HG03196 (cell line): ENCODE results near the gene SHROOM3.

Experiments
- ATAC-seq: cut with Tn5 transposase; IDR thresholded peaks from one replicate; pipeline ENCODE4 v1.9.1; 2021; ENCODE audit not compliant: unreplicated experiment

The SHROOM3 gene

DNA sequence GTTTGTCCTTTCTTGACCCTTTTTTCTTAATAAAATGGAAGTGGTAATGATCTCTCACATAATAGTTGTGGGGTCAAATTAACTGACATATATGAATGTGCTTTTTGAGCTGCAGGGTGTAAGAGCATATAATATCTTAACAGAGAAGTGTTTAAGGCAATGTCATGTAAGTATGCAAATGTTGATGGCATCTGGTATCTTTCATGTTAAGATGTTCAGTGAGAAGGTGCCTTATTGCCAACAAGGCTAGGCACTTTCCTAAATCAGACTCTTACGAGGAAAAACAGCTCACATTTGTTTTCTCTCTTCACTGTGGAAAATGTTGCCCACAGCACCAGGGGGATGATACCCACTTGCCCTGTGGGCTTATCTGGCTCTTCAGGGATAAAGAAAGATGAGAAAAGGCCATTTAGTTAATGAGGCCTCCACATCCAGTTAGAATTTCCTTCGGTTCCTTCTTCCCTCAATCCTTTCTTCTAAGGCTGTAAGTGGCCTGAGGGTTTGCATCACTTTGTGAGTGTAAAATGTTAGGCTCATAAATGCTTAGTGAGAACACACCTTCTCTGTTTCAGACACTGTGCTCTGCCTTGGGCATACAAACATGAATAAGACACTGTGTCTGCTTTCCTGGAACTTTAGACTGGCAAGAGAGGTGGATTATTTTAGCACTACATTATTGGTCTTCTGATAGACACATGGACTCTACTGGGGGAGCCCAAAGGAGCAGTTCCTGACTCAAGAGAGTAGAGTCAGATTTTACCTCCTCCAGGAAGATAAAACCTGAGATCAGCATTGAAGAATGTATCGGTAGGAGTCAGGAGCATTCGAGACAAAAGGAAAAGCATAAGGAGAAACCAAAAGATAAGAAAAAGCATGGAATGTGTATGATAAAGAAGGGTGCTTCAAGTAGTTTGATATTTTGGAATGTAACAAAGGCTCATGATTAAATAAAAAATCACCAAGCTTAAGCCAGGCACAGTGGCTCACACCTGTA is 327.4 kb downstream of the SHROOM3 start:
- no peak for ATAC-seq

DNA sequence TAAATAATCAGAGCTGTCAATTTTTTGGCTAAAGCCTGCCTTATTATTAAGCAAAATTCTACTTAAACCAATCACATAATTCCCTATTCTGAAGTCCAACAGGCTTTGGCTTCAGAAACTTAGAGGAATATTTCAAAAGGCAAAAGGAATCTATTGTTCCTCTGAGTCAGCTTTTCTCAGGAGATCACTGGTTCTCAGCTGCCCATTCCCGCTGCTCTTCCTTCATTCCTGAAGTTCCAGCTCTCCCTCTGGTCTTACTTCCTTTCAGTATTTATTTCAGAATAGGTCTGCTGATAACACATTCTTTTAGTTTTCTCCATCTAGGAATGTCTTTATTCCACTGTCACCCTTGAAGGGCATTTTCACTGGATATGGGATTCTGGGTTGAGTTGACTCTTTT is 329.2 kb downstream of the SHROOM3 start:
- ATAC-seq, result no peak

DNA sequence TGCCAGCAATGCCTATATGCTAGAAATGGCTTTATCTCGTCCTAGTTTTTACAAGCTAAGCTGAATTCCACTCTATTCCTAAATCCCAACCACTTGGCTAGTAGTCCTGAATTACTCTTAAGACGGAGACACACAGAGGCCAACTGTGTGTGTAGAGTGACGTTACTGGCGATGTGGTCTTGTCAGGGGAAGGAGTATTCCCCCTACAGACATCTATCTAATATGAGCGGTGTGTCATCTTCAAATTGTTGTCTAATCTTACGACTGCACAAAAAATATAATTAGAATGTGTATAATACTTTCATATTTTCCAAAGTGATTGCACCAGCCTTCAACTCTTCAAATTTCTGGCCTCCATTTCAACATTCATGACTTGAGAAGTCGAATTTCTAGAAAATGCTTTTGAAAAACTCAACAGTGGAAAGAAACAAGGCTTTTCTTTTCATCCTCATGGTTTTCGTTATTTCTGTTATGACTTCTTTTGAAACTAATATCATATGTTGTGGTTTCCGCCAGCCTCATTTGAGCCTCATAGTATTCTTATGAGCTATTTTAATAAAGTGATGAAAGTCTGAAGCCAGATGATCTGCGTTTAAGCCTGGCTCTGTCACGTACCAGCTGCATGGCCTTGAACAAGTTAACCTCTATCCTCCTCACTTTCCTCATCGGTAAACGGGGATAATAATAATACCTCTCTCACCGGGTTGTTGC is 330.6 kb downstream of the SHROOM3 start:
- ATAC-seq, result no peak

DNA sequence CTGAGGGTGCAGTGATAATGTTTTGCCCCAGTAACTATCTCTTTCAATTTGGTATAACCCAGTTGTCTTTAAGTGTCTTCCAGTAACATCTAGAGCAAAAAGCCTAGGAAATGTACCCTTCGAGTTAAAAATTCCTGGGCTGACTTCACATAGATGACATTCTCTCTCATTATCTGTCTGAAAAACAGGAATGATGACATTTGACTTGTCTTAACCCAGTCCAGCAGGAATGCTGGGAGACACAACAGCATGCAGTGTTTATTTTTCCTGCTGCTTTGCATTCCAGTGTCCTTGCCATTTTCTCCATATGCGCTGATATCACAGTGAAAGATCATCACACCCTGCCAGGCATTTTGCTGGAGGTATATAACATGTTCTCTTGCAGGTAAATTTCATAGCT is 333.0 kb downstream of the SHROOM3 start:
- ATAC-seq, result no peak

DNA sequence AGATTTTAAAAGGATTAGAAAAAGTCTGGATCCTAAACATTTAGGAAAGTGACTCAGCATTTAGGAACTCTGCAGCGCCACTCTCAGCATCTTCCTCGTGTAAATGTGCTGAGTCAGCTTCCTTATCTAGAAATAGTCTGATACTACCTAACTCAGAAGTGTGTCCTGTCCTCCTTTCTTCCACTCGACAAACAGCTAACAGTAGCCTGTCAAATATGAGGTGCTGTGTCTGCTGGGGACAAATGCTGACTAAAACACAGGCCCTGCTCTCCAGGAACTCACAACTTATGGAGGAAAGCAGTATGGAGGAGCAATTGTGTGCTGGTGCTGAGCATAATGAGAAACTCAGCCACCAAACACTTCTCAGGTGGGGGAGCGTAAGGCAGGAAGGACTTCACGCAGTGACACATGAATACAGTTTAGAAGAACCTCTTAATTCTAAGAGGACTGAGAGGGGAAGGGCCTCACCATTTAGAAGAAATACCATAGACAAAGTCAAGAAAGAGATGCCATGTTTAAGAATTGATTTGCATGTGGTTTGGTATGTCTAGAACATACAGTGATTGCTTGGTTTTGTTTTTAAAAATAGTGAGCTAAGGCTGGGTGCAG is 337.6 kb downstream of the SHROOM3 start:
- ATAC-seq, result no peak

DNA sequence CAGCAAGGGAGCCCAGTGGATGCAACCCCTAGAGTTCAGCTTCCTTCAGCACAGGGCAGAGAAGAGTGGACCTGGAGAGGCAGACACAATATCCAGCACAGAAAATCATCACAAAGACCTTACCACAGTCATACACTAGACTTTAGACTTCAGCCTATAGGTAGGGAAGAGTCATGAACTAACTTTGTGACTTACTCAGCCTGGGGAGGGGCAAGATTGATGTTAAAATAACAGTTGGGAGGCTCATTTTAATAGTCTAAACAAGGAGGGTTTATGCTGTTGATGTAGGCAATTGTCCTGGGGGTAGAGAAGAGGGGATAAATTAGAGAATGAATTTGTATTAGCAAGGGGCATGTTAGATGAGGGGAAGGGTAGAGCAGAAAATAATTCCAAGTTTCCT is 338.7 kb downstream of the SHROOM3 start:
- ATAC-seq, result no peak

DNA sequence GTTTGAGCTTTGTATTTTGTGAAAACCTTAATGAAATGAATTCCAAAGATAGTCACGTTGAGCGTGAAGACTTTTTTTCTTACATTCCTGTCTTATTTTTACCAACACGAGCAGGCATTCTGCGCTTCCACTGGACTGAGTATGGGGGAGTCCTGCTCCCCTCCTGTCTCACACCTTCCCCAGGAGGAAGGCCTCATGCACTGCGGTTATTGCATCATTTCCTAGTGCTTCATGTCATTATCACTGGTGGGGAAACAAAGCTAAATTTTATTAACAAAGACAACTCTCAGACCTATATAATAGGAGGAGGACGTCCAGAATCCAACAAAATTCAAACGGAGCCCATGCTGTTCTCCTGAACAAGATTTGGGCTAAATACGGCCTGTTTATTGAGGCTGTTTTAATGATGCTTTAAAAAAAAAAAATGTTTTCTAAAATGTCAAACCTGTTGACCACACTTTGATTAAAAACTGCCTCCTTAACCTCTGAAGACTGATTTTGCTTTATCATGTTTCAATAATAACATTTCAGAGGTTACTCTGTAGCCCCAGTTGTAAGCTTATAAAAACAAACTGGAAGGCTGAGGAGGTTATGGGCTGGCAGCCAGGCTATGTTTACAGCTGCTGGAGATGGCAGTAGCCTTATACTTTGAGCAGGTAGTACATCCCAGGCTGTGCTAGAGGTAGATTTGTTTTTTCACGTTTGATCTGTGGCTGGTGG is 344.9 kb downstream of the SHROOM3 start:
- no peak for ATAC-seq

DNA sequence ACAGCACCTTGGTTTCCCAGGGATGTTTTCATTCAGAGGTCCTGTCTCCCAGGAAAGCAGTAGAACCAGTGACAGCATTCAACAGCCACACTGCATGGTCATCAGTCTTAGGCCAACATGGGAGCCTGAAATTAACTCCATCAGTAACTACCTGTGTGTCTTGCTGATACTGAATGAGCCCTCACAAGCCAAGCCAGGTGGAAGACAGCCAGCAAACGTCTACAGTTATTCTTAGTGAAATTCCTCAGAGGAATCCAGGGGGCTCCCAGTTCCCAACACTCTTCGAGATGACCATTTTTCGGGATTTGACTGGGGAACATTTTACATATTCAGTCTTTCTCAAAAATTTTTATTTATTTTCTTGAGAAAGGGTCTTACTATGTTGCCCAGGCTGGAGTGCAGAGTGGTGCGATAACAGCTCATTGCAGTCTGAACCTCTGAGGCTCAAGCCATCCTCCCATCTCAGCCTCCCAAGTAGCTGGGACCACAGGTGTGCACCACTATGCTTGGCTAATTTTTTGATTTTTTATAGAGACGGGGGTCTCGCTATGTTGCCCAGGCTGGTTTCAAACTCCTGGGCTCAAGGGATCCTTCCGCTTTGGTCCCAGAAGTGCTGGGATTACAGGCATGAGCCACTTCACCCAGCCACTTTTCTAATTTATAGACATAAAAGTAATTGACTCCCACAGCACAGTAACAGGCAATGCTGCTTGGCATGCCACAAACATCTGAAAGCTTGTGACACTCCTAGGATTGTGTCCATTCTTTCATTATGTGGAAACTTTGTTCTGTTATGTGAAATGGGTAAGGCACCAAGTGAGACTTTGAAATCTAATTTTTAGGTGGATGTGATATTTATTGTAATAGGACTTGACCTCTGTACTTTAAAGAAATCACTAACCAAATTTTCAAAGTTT is 346.0 kb downstream of the SHROOM3 start:
- no peak for ATAC-seq

DNA sequence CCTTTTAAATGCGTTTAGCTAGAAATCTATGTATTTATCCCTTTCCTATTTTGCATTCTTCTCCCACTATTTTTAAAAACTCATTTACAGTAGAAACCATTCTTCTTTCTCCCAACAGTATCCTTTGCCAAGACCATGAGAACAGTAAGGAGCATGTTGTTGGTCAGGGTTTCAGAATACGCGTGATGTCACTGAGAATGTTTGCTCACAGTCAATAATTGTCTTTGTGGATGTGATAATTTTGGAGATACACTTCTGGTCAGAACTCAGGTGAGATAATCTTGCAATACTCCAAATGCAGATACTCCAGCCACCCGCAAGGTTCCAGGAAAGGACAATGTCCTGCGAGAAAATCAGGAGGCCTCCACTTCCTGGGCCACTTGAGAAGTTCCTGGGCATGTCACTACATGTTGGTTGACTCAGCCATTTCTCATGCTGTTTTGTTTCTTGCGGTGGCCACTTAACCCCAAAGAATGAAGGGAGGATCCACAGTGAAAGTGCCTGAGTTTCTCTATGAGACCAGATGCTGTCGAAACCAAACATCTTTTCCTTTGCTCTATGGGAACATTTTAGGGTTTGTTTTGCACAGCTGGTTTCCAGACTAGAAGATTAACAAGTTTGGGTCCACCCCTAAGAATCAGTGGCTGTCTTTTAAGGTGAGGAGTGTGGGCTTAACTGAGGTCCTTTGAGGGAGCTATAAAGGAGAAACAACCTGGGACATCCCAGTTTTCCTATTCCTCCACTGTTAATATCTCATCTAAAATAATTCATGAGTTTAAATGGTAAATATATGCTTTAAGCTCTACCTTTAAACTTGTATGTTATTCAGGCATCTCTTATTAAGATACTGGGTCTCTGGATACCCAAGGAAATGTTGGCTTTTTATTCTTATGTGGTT is 346.9 kb downstream of the SHROOM3 start:
- no peak for ATAC-seq

DNA sequence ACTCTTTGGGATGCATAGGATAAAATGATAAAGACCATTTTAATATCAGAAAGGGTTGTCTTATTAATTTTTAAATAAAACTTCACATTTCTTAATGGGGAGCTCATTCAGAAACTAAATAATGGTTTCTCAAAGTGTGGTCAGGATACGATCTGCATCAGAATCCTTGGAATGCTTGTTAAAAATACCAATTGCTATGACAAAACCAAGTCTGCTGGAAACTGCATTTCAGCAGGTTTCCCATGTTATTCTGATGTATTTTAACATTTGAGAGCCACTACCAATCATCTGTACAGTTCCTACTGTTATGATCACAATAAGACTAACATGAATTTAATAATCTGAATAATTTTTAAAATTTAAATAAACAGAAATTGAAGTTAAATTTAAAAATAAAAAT is 347.8 kb downstream of the SHROOM3 start:
- no peak for ATAC-seq

DNA sequence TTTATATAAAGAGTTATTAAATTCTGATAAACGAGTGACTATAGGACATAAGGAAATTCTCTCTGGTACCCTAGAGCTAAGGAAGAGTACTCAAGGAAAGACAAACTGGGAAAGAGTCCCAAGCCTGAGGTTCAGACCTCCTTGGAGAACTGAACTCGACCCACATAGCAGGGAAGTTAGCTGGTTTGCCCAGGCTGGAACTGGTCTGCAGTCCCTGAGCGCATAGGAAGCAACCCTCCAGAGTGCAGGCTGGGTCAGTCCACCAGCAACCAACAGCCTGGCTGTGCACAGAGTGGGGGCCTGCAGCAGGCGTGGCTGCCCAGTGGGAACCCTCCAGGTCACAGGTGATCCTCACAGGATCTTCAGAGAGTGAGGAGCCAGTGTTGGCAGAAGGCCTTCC is 348.8 kb downstream of the SHROOM3 start:
- no peak for ATAC-seq

DNA sequence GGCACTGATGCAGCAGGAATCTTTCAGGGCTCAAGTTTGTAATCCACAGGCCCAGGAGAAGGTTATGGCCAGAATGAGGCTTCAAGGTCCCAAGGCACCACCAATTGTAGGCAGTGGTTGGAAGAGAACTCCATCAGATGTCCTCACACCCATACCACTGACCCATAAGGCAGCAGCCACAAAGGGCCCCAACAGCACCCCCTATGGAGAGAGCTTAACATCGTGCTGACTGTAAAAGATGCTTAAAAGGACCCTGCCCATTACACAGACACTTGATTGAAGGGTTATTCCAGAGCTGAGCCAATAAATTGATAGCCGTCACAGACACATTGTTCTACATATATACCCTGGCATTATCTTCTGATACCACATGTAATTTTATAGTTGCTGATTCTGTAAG is 349.2 kb downstream of the SHROOM3 start:
- no peak for ATAC-seq

DNA sequence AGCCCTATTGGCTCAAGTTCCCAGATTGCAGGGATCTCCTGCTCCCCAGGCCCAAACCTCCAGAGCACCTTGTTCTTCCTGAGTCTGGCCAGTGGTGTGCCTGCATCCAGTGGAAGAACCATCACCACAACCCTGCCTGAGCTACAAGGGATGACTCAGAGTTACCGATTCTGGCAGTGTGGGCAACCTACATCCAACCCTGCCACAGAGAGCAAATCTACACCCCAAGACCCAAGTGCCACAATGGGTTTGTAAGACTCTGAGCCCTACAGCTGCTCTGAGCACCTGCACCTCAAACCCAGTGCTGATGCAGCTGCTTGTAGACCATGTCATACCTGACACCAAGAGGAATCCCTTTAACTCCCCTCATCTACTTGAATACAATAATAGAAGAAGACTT is 352.9 kb downstream of the SHROOM3 start:
- ATAC-seq, result no peak

DNA sequence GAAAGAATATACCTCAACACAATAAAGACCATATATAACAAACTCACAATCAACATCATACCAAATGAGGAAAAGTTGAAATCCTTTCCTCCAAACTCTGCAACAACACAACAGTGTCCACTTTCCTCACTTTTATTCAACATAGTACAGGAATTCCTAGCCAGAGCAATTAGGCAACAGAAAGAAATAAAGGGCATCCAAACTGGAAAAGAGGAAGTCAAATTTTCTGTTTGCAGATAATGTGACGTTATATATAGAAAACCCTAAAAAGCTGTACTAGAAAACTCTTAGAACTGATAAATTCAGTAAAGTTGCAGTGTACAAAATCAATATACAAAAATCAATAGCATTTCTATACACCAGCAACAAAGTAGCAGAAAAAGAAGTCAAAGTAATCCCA is 355.3 kb downstream of the SHROOM3 start:
- ATAC-seq, result no peak

DNA sequence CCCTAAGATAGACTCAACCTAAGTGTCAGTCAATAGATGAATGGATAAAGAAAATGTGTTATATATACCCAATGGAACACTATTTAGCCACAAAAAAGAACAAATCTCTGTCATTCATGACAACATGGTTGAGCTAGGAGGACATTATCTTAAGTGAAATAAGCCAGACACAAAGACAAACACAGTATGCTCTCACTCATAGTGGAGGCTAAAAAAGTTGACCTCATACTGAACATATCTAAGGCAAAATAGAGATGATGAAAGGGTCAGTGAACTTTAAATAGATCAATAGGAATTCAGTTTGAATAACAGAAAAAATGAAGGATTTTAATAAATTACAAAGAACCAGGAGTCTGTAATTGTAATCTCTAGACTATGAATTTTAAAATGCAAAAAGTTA is 356.4 kb downstream of the SHROOM3 start:
- ATAC-seq, result no peak

DNA sequence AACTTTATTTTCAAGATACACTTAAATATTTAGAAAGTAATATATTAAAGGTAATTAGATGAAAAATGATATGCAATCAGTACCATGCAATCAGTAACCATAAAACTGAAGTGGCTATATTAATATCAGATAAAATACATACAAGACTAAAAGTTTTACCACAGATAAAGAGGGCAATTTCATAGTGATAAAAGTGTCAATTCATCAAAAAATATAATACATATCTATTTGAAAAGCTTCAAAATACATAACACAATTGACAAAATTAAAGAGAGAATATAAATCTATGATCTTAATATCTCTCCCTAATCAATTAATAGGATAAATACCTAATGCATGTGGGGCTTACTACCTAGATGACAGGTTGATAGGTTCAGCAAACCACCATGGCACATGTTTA is 357.4 kb downstream of the SHROOM3 start:
- ATAC-seq, result no peak

DNA sequence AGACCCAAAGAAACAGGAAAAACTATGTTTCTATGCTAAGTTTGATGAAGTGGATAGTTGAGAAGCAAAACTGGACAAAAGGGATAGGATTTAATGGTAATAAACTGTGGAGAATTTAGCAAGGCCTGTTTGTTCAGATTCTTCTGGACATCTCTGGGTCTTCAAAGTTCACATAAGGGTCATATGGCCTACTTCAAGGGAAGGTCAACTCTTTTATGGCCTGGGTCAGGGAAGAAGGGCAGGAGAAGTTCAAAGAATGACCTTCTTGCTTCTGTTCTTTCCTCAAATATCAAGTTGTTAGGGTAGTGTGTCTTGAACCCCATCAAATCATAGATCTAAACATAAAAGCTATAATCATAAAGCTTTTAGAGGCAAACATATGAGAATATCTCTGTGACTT is 360.2 kb downstream of the SHROOM3 start:
- no peak for ATAC-seq

DNA sequence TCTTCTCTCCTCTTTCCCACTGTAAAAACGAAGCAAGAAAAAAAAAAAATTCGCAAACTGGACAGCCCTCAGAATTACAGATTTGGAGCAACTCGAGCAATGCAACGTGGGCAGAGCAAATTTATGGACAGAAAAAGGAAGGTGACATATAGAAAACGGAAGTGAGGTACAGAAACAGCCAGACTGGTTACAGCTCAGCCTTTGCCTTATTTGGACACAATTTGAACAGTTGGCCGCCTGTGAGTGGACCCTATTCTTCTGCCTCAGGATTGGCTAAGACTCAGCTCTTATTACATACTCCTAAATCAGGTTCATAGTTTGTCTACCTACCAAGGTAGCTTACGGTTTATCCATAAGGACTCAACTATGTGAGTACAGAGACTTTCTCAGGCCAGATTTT is 364.1 kb downstream of the SHROOM3 start:
- no peak for ATAC-seq

DNA sequence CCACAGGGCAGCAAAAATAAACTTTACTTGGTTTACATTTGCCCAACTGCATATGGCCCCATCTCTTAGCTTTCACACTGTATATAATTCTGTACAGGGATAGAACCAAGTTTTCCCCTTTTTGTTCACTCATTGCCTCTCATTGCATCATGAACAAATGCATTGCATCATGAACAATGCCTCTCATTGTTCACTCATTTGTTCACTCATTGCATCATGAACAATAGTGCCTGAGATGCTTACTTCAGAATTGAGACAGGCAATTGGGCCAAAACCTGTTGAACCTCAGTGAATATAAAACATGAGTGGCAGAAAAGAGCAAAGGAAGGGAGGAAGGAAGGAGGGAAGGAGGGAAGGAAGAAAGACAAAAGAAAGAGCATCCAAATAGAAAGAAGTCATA is 364.7 kb downstream of the SHROOM3 start:
- no peak for ATAC-seq
